DND-41 (cell line): Measurements from ENCODE around the gene FOCAD.

Experiments
- ATAC-seq: fragments of 200-7000 bp; cut with Tn5 transposase; 3 replicates; pipeline ENCODE4 v1.9.1; 2021; ENCODE audit warnings: low read depth; ENCODE audit not compliant: insufficient read depth
- DNase-seq: peaks from one replicate; pipeline ENCODE4 v3.0.0-alpha.2; 2020
- H2AFZ ChIP-seq: 2 replicates; pipeline ENCODE4 v1.6.0; 2012; ENCODE audit warnings: low read depth, low read length
- H3K27ac ChIP-seq: 2 replicates; pipeline ENCODE4 v1.5.1; 2012; ENCODE audit warnings: low read length, inconsistent platforms
- H3K27me3 ChIP-seq: fragments of 200-600 bp; sonication (generic); 2 replicates; pipeline ENCODE4 v1.6.0; 2012; ENCODE audit warnings: low read length, mild to moderate bottlenecking, inconsistent platforms; ENCODE audit not compliant: insufficient read depth, poor library complexity
- H3K36me3 ChIP-seq: 2 replicates; pipeline ENCODE4 v1.5.1; 2012; ENCODE audit warnings: low read length, inconsistent platforms; ENCODE audit not compliant: insufficient read depth
- H3K4me1 ChIP-seq: 2 replicates; pipeline ENCODE4 v1.5.1; 2012; ENCODE audit warnings: mild to moderate bottlenecking, low read length; ENCODE audit not compliant: insufficient read depth
- H3K4me2 ChIP-seq: 2 replicates; pipeline ENCODE4 v1.6.0; 2012; ENCODE audit warnings: mild to moderate bottlenecking, moderate library complexity, low read length, inconsistent platforms; ENCODE audit not compliant: insufficient read depth
- H3K4me3 ChIP-seq, 2 experiments: fragments of 200-600 bp in 1 of 2; shearing (Covaris generic) in 1 of 2; 2 replicates each; pipeline ENCODE4 v1.5.1; 2012 to 2016; ENCODE audit warnings: inconsistent platforms in 2 of 2, low read length in 2 of 2, mild to moderate bottlenecking in 2 of 2, low read depth in 1 of 2, moderate library complexity in 1 of 2
- H3K79me2 ChIP-seq: 2 replicates; pipeline ENCODE4 v1.6.0; 2012; ENCODE audit warnings: low read length, inconsistent platforms; ENCODE audit not compliant: insufficient read depth
- H3K9ac ChIP-seq: 2 replicates; pipeline ENCODE4 v1.6.0; 2012; ENCODE audit warnings: low read depth, mild to moderate bottlenecking, inconsistent platforms, low read length, moderate library complexity
- H3K9me3 ChIP-seq: 2 replicates; pipeline ENCODE4 v1.5.1; 2012; ENCODE audit warnings: low read length, moderate library complexity, mild to moderate bottlenecking, inconsistent platforms; ENCODE audit not compliant: insufficient read depth, severe bottlenecking
- H4K20me1 ChIP-seq: 2 replicates; pipeline ENCODE4 v1.6.0; 2012; ENCODE audit warnings: low read length; ENCODE audit not compliant: insufficient read depth
- EZH2 ChIP-seq: IDR thresholded peaks from 3 replicates; pipeline ENCODE4 v1.6.1; 2012; ENCODE audit warnings: borderline replicate concordance, low read depth, mild to moderate bottlenecking, moderate library complexity, low read length, inconsistent platforms; ENCODE audit not compliant: severe bottlenecking
- TF ChIP-seq, protein P1 (sequence below): IDR thresholded peaks from 2 replicates; pipeline ENCODE4 v1.5.1; 2012; ENCODE audit warnings: borderline replicate concordance, low read length, moderate library complexity, mild to moderate bottlenecking; ENCODE audit not compliant: poor library complexity, severe bottlenecking; ENCODE audit errors: extremely low read depth

Gene FOCAD

DNA sequence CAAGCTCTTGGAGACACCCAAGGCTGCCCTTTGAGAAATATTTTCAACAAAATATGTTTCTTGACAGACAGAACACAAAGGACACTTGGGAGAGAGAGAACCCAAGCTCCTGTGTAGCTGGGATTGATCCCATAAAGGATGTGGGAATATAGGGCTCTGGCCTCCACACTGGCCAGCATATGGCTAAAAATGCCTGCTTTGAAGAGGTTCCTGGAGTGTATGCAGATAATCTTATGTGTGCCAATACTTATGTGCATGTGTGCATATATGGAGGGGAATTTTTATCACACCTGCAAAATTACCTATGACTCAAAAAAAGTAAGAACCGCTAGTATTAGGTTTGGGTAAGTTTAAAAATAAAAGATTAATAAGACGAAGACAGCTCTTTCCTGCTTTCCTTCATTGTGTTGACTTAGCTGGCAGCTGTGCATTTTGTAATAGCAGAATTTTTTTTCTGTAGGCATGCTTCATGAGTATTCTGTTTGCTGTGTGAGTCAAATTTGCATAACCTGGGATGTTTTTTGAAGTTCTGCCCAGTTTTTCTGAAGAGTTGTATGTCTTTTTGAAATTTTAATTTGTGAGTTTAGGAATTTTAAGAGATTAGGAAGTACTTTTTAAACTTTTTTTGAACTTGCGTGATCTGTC is 304.7 kb downstream of the FOCAD start:
- no peak overlapping the region for H3K27ac ChIP-seq
- no peak overlapping the region for H3K9ac ChIP-seq
- H3K9me3 ChIP-seq = no peaks in the 10 kb centered on the region
- no peaks in the 10 kb centered on the region for H3K27me3 ChIP-seq
- H3K4me1 ChIP-seq = no peaks in the 10 kb centered on the region
- no peak overlapping the region for H3K4me3 ChIP-seq
- no peak overlapping the region for H3K4me2 ChIP-seq
- TF ChIP-seq, protein P1, sequence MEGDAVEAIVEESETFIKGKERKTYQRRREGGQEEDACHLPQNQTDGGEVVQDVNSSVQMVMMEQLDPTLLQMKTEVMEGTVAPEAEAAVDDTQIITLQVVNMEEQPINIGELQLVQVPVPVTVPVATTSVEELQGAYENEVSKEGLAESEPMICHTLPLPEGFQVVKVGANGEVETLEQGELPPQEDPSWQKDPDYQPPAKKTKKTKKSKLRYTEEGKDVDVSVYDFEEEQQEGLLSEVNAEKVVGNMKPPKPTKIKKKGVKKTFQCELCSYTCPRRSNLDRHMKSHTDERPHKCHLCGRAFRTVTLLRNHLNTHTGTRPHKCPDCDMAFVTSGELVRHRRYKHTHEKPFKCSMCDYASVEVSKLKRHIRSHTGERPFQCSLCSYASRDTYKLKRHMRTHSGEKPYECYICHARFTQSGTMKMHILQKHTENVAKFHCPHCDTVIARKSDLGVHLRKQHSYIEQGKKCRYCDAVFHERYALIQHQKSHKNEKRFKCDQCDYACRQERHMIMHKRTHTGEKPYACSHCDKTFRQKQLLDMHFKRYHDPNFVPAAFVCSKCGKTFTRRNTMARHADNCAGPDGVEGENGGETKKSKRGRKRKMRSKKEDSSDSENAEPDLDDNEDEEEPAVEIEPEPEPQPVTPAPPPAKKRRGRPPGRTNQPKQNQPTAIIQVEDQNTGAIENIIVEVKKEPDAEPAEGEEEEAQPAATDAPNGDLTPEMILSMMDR = no peak
- no peak for TF ChIP-seq EZH2
- DNase-seq = no peak
- no peaks in the 10 kb centered on the region for H4K20me1 ChIP-seq
- no peak overlapping the region for H2AFZ ChIP-seq
- H3K36me3 ChIP-seq = peaks cover 36% of the 10 kb centered on the region
- no peaks in the 10 kb centered on the region for H3K79me2 ChIP-seq
- ATAC-seq = no peak

DNA sequence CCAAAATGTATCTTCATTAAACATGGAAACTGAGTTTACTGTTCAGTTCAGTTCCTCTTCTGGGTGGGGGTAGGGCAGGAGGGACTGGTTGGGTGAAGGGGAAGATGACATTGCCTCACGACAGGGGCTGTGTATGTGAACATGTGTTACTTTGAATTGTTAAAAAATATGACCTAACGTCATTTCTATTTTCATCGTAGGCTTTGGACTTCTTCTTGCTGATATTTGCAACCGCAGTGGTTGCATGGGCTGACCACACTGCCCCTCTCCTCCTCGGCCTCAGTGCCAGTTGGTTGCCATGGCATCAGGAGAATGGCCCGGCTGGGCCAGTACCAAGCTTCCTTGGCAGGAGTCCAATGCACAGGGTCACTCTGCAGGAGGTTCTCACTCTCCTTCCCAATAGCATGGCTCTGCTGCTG is 305.9 kb downstream of the FOCAD start:
- TF ChIP-seq, protein P1 = no peak
- no peak for TF ChIP-seq EZH2
- Histone ChIP-seq H3K9ac (no peak overlapping the region), H3K27me3 (no peaks in the 10 kb centered on the region), H3K4me2 (no peak overlapping the region), H3K4me1 (no peaks in the 10 kb centered on the region), H3K79me2 (no peaks in the 10 kb centered on the region), H3K27ac (no peak overlapping the region), H2AFZ (no peak overlapping the region), H3K4me3 (no peak overlapping the region), H3K9me3 (no peaks in the 10 kb centered on the region), H4K20me1 (no peaks in the 10 kb centered on the region), H3K36me3 (peaks cover 40% of the 10 kb centered on the region)
- DNase-seq (no peak), ATAC-seq (no peak)

DNA sequence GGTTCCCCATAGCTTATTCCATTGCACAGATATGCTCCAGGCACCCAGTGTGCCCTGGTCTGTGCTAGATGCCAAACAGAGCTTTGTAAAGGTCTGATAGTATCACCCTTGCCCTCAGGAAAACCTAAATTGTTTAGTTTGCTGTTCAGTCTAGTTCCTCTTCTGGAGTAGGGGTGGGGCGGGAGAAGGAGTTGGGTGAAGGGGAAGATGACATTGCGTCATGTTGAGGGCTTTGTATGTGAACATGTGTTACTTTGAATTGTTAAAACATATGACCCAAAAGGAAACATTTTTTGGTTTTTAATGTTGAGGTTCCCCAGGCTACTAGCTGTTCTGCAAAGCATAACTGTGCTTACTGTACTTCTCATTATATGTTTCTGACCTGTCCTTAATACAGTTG is 306.8 kb downstream of the FOCAD start:
- H3K4me1 ChIP-seq = no peaks in the 10 kb centered on the region
- no peak overlapping the region for H3K4me3 ChIP-seq
- no peak overlapping the region for H3K4me2 ChIP-seq
- no peak overlapping the region for H2AFZ ChIP-seq
- no peak overlapping the region for H3K9ac ChIP-seq
- no peaks in the 10 kb centered on the region for H3K9me3 ChIP-seq
- no peak overlapping the region for H3K27ac ChIP-seq
- H3K79me2 ChIP-seq = no peaks in the 10 kb centered on the region
- no peaks in the 10 kb centered on the region for H3K27me3 ChIP-seq
- ATAC-seq = no peak
- no peak for TF ChIP-seq EZH2
- TF ChIP-seq, protein P1 = no peak
- DNase-seq = no peak
- no peaks in the 10 kb centered on the region for H4K20me1 ChIP-seq
- peaks cover 45% of the 10 kb centered on the region for H3K36me3 ChIP-seq
